A673 (cell line): ENCODE results near the gene LPP. TPM values are rescaled to one million over a fixed set of nuclear protein-coding genes. Genes with fewer than 3 reads are reported as not detected.

Source experiments
- BruUV-seq: library from RNA; stranded (reverse); fragments of 400-500 nt; replicated peaks from 2 replicates; lab custom pipeline; 2021; lab: Mats Ljungman, UMichigan
- CTCF ChIA-PET: fragments of 300-600 bp; sonication (Branson Sonifier 250); formaldehyde crosslinking; loops from one replicate; lab custom pipeline; 2022; ENCODE audit warnings: antibody characterized with exemption; lab: Charles Lee
- POLR2A ChIA-PET: fragments of 300-600 bp; sonication (Branson Sonifier 250); formaldehyde crosslinking; loops from one replicate; lab custom pipeline; 2022; ENCODE audit warnings: antibody characterized with exemption; ENCODE audit not compliant: low non-redundant PET; lab: Charles Lee
- DNase-seq: peaks from one replicate; pipeline ENCODE4 v3.0.0-alpha.2; 2015; ENCODE audit warnings: low spot score
- H3K27ac ChIP-seq: fragments of 200-600 bp; sonication (generic); 2 replicates; pipeline ENCODE4 v1.5.1; 2016; ENCODE audit warnings: mixed run types, low read depth, mild to moderate bottlenecking, mixed read lengths, antibody characterized with exemption, low read length; ENCODE audit not compliant: poor library complexity, severe bottlenecking
- H3K27me3 ChIP-seq: fragments of 200-600 bp; sonication (generic); replicated peaks from 2 replicates; pipeline ENCODE4 v1.6.1; 2017; ENCODE audit warnings: mixed run types, low read depth, mild to moderate bottlenecking, mixed read lengths, antibody characterized with exemption, low read length; ENCODE audit not compliant: insufficient read depth, poor library complexity
- H3K36me3 ChIP-seq: fragments of 200-600 bp; sonication (generic); 2 replicates; pipeline ENCODE4 v1.6.1; 2016; ENCODE audit warnings: mixed run types, mild to moderate bottlenecking, mixed read lengths, antibody characterized with exemption, low read length; ENCODE audit not compliant: insufficient read depth, poor library complexity, severe bottlenecking
- H3K4me1 ChIP-seq: fragments of 200-600 bp; sonication (generic); 2 replicates; pipeline ENCODE4 v1.6.1; 2017; ENCODE audit warnings: mixed run types, mild to moderate bottlenecking, mixed read lengths, antibody characterized with exemption, low read length; ENCODE audit not compliant: insufficient read depth, poor library complexity, severe bottlenecking
- H3K4me3 ChIP-seq: fragments of 200-600 bp; sonication (generic); 2 replicates; pipeline ENCODE4 v1.5.1; 2016; ENCODE audit warnings: low read depth, mixed run types, mild to moderate bottlenecking, mixed read lengths, low read length; ENCODE audit not compliant: poor library complexity, severe bottlenecking
- H3K9me3 ChIP-seq: fragments of 200-600 bp; sonication (generic); 2 replicates; pipeline ENCODE4 v1.6.1; 2016; ENCODE audit warnings: mixed run types, low read depth, mild to moderate bottlenecking, mixed read lengths, antibody characterized with exemption, low read length; ENCODE audit not compliant: poor library complexity, severe bottlenecking
- CTCF ChIP-seq: fragments of 300-800, 200-600 bp; sonication (generic); conservative IDR thresholded peaks from 2 replicates; pipeline ENCODE4 v1.5.1; 2017; ENCODE audit warnings: low read depth, mild to moderate bottlenecking, antibody characterized with exemption, low read length, moderate library complexity, mixed read lengths
- EZH2 ChIP-seq: fragments of 200-600 bp; sonication (generic); IDR thresholded peaks from 2 replicates; pipeline ENCODE4 v1.6.1; 2017; ENCODE audit warnings: borderline replicate concordance, low read depth, mild to moderate bottlenecking, mixed read lengths, antibody characterized with exemption, low read length; ENCODE audit not compliant: poor library complexity, severe bottlenecking
- intact Hi-C: fragments of 100-400 bp; cut with micrococcal nuclease; formaldehyde crosslinking; loops from one replicate; pipeline ENCODE4 v1.10.0; 2022; ENCODE audit not compliant: unreplicated experiment
- total RNA-seq: library from RNA; stranded (reverse); gene quantifications from 2 replicates; pipeline ENCODE4 v1.2.3, GENCODE V29; 2021

LPP gene
- total RNA-seq, 1 experiment from 2014 or later, result 39.7 TPM

GRCh38 chr3:188752850-188753249, 598.9 kb downstream of the LPP start:
- no peak overlapping the region for H3K4me3 ChIP-seq
- TF ChIP-seq CTCF, result no peak
- TF ChIP-seq EZH2, result no peak
- no peaks in the 10 kb centered on the region for H3K36me3 ChIP-seq
- H3K9me3 ChIP-seq, result no peaks in the 10 kb centered on the region
- intact Hi-C loops, result no loop called here
- H3K27ac ChIP-seq, result no peak overlapping the region
- BruUV-seq, result no TSS peak
- H3K27me3 ChIP-seq, result no peaks in the 10 kb centered on the region
- H3K4me1 ChIP-seq, result no peaks in the 10 kb centered on the region
- ChIA-PET CTCF (no interaction called here), POLR2A (no interaction called here)
- DNase-seq, result no peak

GRCh38 chr3:188754267-188754666, 600.3 kb downstream of the LPP start:
- ChIA-PET POLR2A (no interaction called here), CTCF (no interaction called here)
- Histone ChIP-seq H3K27me3 (no peaks in the 10 kb centered on the region), H3K27ac (no peak overlapping the region), H3K4me1 (no peaks in the 10 kb centered on the region), H3K36me3 (no peaks in the 10 kb centered on the region), H3K4me3 (no peak overlapping the region), H3K9me3 (no peaks in the 10 kb centered on the region)
- intact Hi-C loops, result no loop called here
- no peak for TF ChIP-seq EZH2
- TF ChIP-seq CTCF, result no peak
- no TSS peak for BruUV-seq
- no peak for DNase-seq

- DNase-seq, result no peak
- Histone ChIP-seq H3K9me3 (no peaks in the 10 kb centered on the region), H3K27me3 (no peaks in the 10 kb centered on the region), H3K27ac (no peak overlapping the region), H3K4me1 (no peaks in the 10 kb centered on the region), H3K4me3 (no peak overlapping the region), H3K36me3 (no peaks in the 10 kb centered on the region)
- ChIA-PET CTCF (no interaction called here), POLR2A (no interaction called here)
- TF ChIP-seq CTCF (no peak), EZH2 (no peak)
- BruUV-seq, result no TSS peak
- intact Hi-C loops, result no loop called here
These were observed 602.3 kb downstream of the LPP start for GRCh38 chr3:188756241-188756640.
